SK-N-SH treated with all-trans-retinoic acid at 6 μM for 48 hours (cell line): Measurements from ENCODE around the gene DIP2C.

Experiments
- ATAC-seq: fragments of 200-7000 bp; cut with Tn5 transposase; 3 replicates; pipeline ENCODE4 v1.9.1; 2020; ENCODE audit warnings: mild to moderate bottlenecking, moderate library complexity
- ARNTL ChIP-seq: fragments of 450-650 bp; formaldehyde crosslinking; IDR thresholded peaks from 2 replicates; pipeline ENCODE4 v1.5.0; 2020; ENCODE audit warnings: low read depth, mild to moderate bottlenecking, moderate library complexity, borderline replicate concordance
- BACH2 ChIP-seq: fragments of 250-450 bp; sonication (Bioruptor Pico); IDR thresholded peaks from 2 replicates; pipeline ENCODE4 v1.9.0; 2021; ENCODE audit warnings: mild to moderate bottlenecking, borderline replicate concordance
- CREB5 ChIP-seq: fragments of 250-450 bp; sonication (Bioruptor Pico); IDR thresholded peaks from 2 replicates; pipeline ENCODE4 v1.5.1; 2020; ENCODE audit warnings: low read depth, mild to moderate bottlenecking, moderate library complexity
- CSDC2 ChIP-seq: fragments of 250-450 bp; sonication (Bioruptor Pico); IDR thresholded peaks from 2 replicates; pipeline ENCODE4 v1.5.0; 2020; ENCODE audit warnings: mild to moderate bottlenecking, moderate library complexity
- CSRNP3 ChIP-seq: fragments of 250-450 bp; sonication (Bioruptor Pico); IDR thresholded peaks from 2 replicates; pipeline ENCODE4 v1.5.1; 2021; ENCODE audit warnings: mild to moderate bottlenecking, moderate library complexity
- GLIS3 ChIP-seq: fragments of 250-450 bp; sonication (Bioruptor Pico); IDR thresholded peaks from 2 replicates; pipeline ENCODE4 v1.5.0; 2020; ENCODE audit warnings: mild to moderate bottlenecking, moderate library complexity
- ISL1 ChIP-seq: fragments of 250-450 bp; sonication (Bioruptor Pico); IDR thresholded peaks from 2 replicates; pipeline ENCODE4 v2.1.2; 2022; ENCODE audit warnings: mild to moderate bottlenecking, moderate library complexity
- PATZ1 ChIP-seq: fragments of 250-450 bp; sonication (Bioruptor Pico); IDR thresholded peaks from 2 replicates; pipeline ENCODE4 v1.8.0; 2020; ENCODE audit warnings: mild to moderate bottlenecking, moderate library complexity, borderline replicate concordance
- POU6F1 ChIP-seq: fragments of 250-450 bp; sonication (Bioruptor Pico); IDR thresholded peaks from 2 replicates; pipeline ENCODE4 v1.8.0; 2021; ENCODE audit warnings: low read depth, mild to moderate bottlenecking, moderate library complexity, borderline replicate concordance
- PPARA ChIP-seq: fragments of 250-450 bp; sonication (Bioruptor Pico); IDR thresholded peaks from 2 replicates; pipeline ENCODE4 v1.5.0; 2020; ENCODE audit warnings: mild to moderate bottlenecking, borderline replicate concordance
- RARB ChIP-seq: fragments of 250-450 bp; sonication (Bioruptor Pico); IDR thresholded peaks from 2 replicates; pipeline ENCODE4 v1.8.0; 2021; ENCODE audit warnings: mild to moderate bottlenecking, moderate library complexity
- TOX ChIP-seq: fragments of 250-450 bp; sonication (Bioruptor Pico); IDR thresholded peaks from 2 replicates; pipeline ENCODE4 v1.8.0; 2021; ENCODE audit warnings: mild to moderate bottlenecking, moderate library complexity, borderline replicate concordance
- TSHZ2 ChIP-seq: fragments of 250-450 bp; sonication (Bioruptor Pico); IDR thresholded peaks from 2 replicates; pipeline ENCODE4 v1.5.0; 2020; ENCODE audit warnings: mild to moderate bottlenecking, moderate library complexity
- ZC3H10 ChIP-seq: fragments of 250-450 bp; sonication (Bioruptor Pico); IDR thresholded peaks from 2 replicates; pipeline ENCODE4 v1.5.1; 2021; ENCODE audit warnings: mild to moderate bottlenecking, moderate library complexity
- ZFP3 ChIP-seq: fragments of 250-450 bp; sonication (Bioruptor Pico); IDR thresholded peaks from 2 replicates; pipeline ENCODE4 v1.5.0; 2020; ENCODE audit warnings: mild to moderate bottlenecking, moderate library complexity
- ZFP30 ChIP-seq: fragments of 450-650 bp; formaldehyde crosslinking; IDR thresholded peaks from 2 replicates; pipeline ENCODE4 v1.5.0; 2022; ENCODE audit warnings: mild to moderate bottlenecking, moderate library complexity
- ZNF70 ChIP-seq: fragments of 450-650 bp; formaldehyde crosslinking; IDR thresholded peaks from 2 replicates; pipeline ENCODE4 v1.5.0; 2020; ENCODE audit warnings: mild to moderate bottlenecking, moderate library complexity
- ZNF8 ChIP-seq: fragments of 450-650 bp; formaldehyde crosslinking; IDR thresholded peaks from 2 replicates; pipeline ENCODE4 v1.5.0; 2020; ENCODE audit warnings: mild to moderate bottlenecking, moderate library complexity

DIP2C gene

GRCh38 chr10:388661-389045, 300.8 kb downstream of the DIP2C start (continued):
- TF ChIP-seq CREB5 (CRISPR knock-in tag): no peak
- TF ChIP-seq ZFP30 (CRISPR knock-in tag): no peak
- no peak for TF ChIP-seq PPARA
- TF ChIP-seq TSHZ2: no peak

GRCh38 chr10:387909-388660, 301.4 kb downstream of the DIP2C start:
- TF ChIP-seq ARNTL (CRISPR knock-in tag) (no peak), CSRNP3 (CRISPR knock-in tag) (no peak), RARB (CRISPR knock-in tag) (no peak), ISL1 (CRISPR knock-in tag) (no peak), BACH2 (CRISPR knock-in tag) (no peak), TOX (CRISPR knock-in tag) (no peak), TSHZ2 (no peak), ZFP30 (CRISPR knock-in tag) (no peak), ZNF8 (CRISPR knock-in tag) (no peak), ZNF70 (no peak), CSDC2 (no peak), CREB5 (CRISPR knock-in tag) (no peak), ZC3H10 (CRISPR knock-in tag) (no peak), GLIS3 (CRISPR knock-in tag) (no peak), PATZ1 (CRISPR knock-in tag) (no peak), POU6F1 (CRISPR knock-in tag) (no peak), ZFP3 (no peak)
- no peak for ATAC-seq
